Endothelial cell of umbilical vein (primary cell): ENCODE results near the gene FAM3C. TPM values are rescaled to one million over a fixed set of nuclear protein-coding genes. Genes with fewer than 3 reads are reported as not detected.

Source experiments
- BruUV-seq: library from RNA; stranded (reverse); fragments of 400-500 nt; replicated peaks from 2 replicates; lab custom pipeline; 2021; lab: Mats Ljungman, UMichigan
- CTCF ChIA-PET: fragments of 300-600, 350-600 bp; sonication (Branson Sonifier 250); formaldehyde crosslinking; loops from one replicate; lab custom pipeline; 2021; ENCODE audit warnings: antibody characterized with exemption, inconsistent platforms; lab: Charles Lee
- POLR2A ChIA-PET: fragments of 300-600, 350-600 bp; sonication (Branson Sonifier 250); formaldehyde crosslinking; loops from one replicate; lab custom pipeline; 2021; ENCODE audit warnings: antibody characterized with exemption, inconsistent platforms; lab: Charles Lee
- DNase-seq: peaks from one replicate; pipeline ENCODE4 v3.0.0-alpha.2; 2011; ENCODE audit warnings: low read depth, low spot score
- FAIRE-seq: peaks from 2 replicates; lab custom pipeline; 2011; peaks lifted over from hg19 to GRCh38; lab: Jason Lieb, UNC
- H2AFZ ChIP-seq: 2 replicates; pipeline ENCODE4 v1.6.0; 2012; ENCODE audit warnings: low read depth, low read length, control low read depth, inconsistent platforms
- H3K27ac ChIP-seq: 2 replicates; pipeline ENCODE4 v1.5.1; 2011; ENCODE audit warnings: low read depth, mild to moderate bottlenecking, control low read depth, low read length, moderate library complexity; ENCODE audit not compliant: insufficient read depth
- H3K27me3 ChIP-seq, 2 experiments: 2 replicates each; pipeline versions ENCODE4 v1.6.0 to v1.6.1; 2011; ENCODE audit warnings: low read length in 2 of 2, mixed read lengths in 1 of 2; ENCODE audit not compliant: control insufficient read depth in 2 of 2, insufficient read depth in 2 of 2
- H3K36me3 ChIP-seq, 2 experiments: 2 replicates in 1 of 2; 3 replicates in 1 of 2; pipeline ENCODE4 v1.5.1; 2011; ENCODE audit warnings: low read length in 2 of 2, mild to moderate bottlenecking in 1 of 2, moderate library complexity in 1 of 2; ENCODE audit not compliant: control insufficient read depth in 2 of 2, insufficient read depth in 2 of 2; ENCODE audit errors: extremely low read depth in 1 of 2
- H3K4me1 ChIP-seq: 3 replicates; pipeline ENCODE4 v1.5.1; 2011; ENCODE audit warnings: mild to moderate bottlenecking, low read length; ENCODE audit not compliant: control insufficient read depth, insufficient read depth; ENCODE audit errors: extremely low read depth
- H3K4me2 ChIP-seq: 2 replicates; pipeline ENCODE4 v1.6.1; 2011; ENCODE audit warnings: low read length, control low read depth, mixed read lengths; ENCODE audit not compliant: insufficient read depth
- H3K4me3 ChIP-seq, 3 experiments: fragments of 200-600 bp in 1 of 3; sonication (generic), shearing (Covaris generic) in 1 of 3; replicated peaks in 1 of 3; 2 replicates each; pipeline ENCODE4 v1.5.1; 2011 to 2016; ENCODE audit warnings: control low read depth in 3 of 3, low read length in 3 of 3, mild to moderate bottlenecking in 2 of 3, inconsistent platforms in 1 of 3, low read depth in 1 of 3, moderate library complexity in 1 of 3; ENCODE audit not compliant: insufficient read depth in 1 of 3
- H3K79me2 ChIP-seq: 2 replicates; pipeline ENCODE4 v1.6.0; 2012; ENCODE audit warnings: low read length, inconsistent platforms; ENCODE audit not compliant: control insufficient read depth, insufficient read depth
- H3K9ac ChIP-seq: replicated peaks from 2 replicates; pipeline ENCODE3; 2011; ENCODE audit warnings: low read length, control low read depth; ENCODE audit not compliant: insufficient read depth; ENCODE audit errors: extremely low read depth
- H3K9me1 ChIP-seq: replicated peaks from 3 replicates; pipeline ENCODE4 v1.6.0; 2011; ENCODE audit warnings: mild to moderate bottlenecking, low read length; ENCODE audit not compliant: control insufficient read depth, insufficient read depth; ENCODE audit errors: extremely low read depth
- H3K9me3 ChIP-seq: replicated peaks from 2 replicates; pipeline ENCODE4 v1.5.1; 2012; ENCODE audit warnings: low read length, inconsistent platforms; ENCODE audit not compliant: control insufficient read depth, insufficient read depth
- H4K20me1 ChIP-seq: replicated peaks from 2 replicates; pipeline ENCODE3; 2011; ENCODE audit warnings: mild to moderate bottlenecking, low read length; ENCODE audit not compliant: control insufficient read depth, insufficient read depth; ENCODE audit errors: extremely low read depth
- CTCF ChIP-seq, 2 donors: IDR thresholded peaks; 1 replicate in 1 of 2; 2 replicates in 1 of 2; pipeline ENCODE4 v1.5.1; 2011; ENCODE audit warnings: low read length in 2 of 2, mild to moderate bottlenecking in 2 of 2, moderate library complexity in 2 of 2, control low read depth in 1 of 2, inconsistent platforms in 1 of 2, low read depth in 1 of 2; ENCODE audit not compliant: insufficient read depth in 1 of 2; ENCODE audit errors: extremely low read depth in 1 of 2
- EZH2 ChIP-seq: IDR thresholded peaks from 2 replicates; pipeline ENCODE4 v1.6.1; 2012; ENCODE audit warnings: borderline replicate concordance, low read depth, mild to moderate bottlenecking, moderate library complexity, low read length, inconsistent platforms; ENCODE audit not compliant: severe bottlenecking
- GATA2 ChIP-seq: IDR thresholded peaks from 2 replicates; pipeline ENCODE4 v1.7.0; 2011; ENCODE audit warnings: low read depth, mild to moderate bottlenecking, moderate library complexity, mixed read lengths, low read length; ENCODE audit not compliant: insufficient read length, insufficient read depth
- JUN ChIP-seq: IDR thresholded peaks from 2 replicates; pipeline ENCODE4 v1.6.1; 2011; ENCODE audit warnings: borderline replicate concordance, low read depth; ENCODE audit not compliant: insufficient read length, insufficient read depth
- MYC ChIP-seq: IDR thresholded peaks from one replicate; pipeline ENCODE4 v1.6.1; 2011; ENCODE audit warnings: mild to moderate bottlenecking, low read depth, low read length
- POLR2AphosphoS5 ChIP-seq: IDR thresholded peaks from 2 replicates; pipeline ENCODE4 v1.6.1; 2012; ENCODE audit warnings: low read depth, mild to moderate bottlenecking, control low read depth, low read length, moderate library complexity; ENCODE audit not compliant: insufficient read depth
- dilution Hi-C: fragments of 300-500 bp; cut with MboI; formaldehyde crosslinking; loops from one replicate; pipeline ENCODE4 v1.15.0; 2019; ENCODE audit warnings: low sequenced_read_pairs; ENCODE audit not compliant: extremely low pct_ligation_motif_present
- intact Hi-C: fragments of 100-400 bp; cut with micrococcal nuclease; formaldehyde crosslinking; loops from one replicate; pipeline ENCODE4 v1.10.0; 2022
- polyA plus RNA-seq, 4 experiments: library from polyadenylated mRNA; depleted of rRNA in 3 of 4; stranded (reverse) in 3 of 4; unstranded in 1 of 4; fragments of >200 nt; gene quantifications; 2 replicates each; pipeline versions ENCODE4 v1.2.1 to v1.2.3, GENCODE V29; 2011 to 2012; ENCODE audit warnings: missing spikeins in 1 of 4
- total RNA-seq: library from RNA; stranded (reverse); gene quantifications from 2 replicates; pipeline ENCODE4 v1.2.3, GENCODE V29; 2021

The FAM3C gene
- total and polyA plus RNA-seq, 2 donors (not counting 3 experiments of a cell fraction or from before 2014, with no cell fraction given): 20.2 to 50.0 TPM

GRCh38 chr7:121436688-121437087, 40.6 kb upstream of the FAM3C start:
- peaks cover 10% of the 10 kb centered on the region for H3K4me1 ChIP-seq
- H3K4me2 ChIP-seq: no peak overlapping the region
- no peaks in the 10 kb centered on the region for H4K20me1 ChIP-seq
- no peaks in the 10 kb centered on the region for H3K27me3 ChIP-seq
- no peaks in the 10 kb centered on the region for H3K36me3 ChIP-seq
- POLR2A ChIA-PET: no interaction called here
- FAIRE-seq (no peak), DNase-seq (no peak)
- dilution Hi-C loops: no loop called here
- no peak overlapping the region for H3K27ac ChIP-seq
- H3K9me3 ChIP-seq: no peaks in the 10 kb centered on the region
- no peak overlapping the region for H3K4me3 ChIP-seq
- H3K9me1 ChIP-seq: no peaks in the 10 kb centered on the region
- BruUV-seq: no TSS peak
- TF ChIP-seq EZH2: no peak
- no peak for TF ChIP-seq GATA2
- no peak for TF ChIP-seq JUN
- TF ChIP-seq CTCF (IDR thresholded peaks at IDR 0.05; ENCODE audit: extremely low read depth in 1 of 2, insufficient read depth in 1 of 2, low read depth in 1 of 2, low read length in 2 of 2): no peak
- TF ChIP-seq POLR2AphosphoS5: no peak
- no peak for TF ChIP-seq MYC
- H2AFZ ChIP-seq: no peak overlapping the region
- no peak overlapping the region for H3K9ac ChIP-seq
- CTCF ChIA-PET: interaction anchor here (1.4 kb wide), 1 partner anchor 8 kb away, joined by 3 read pairs; no protein-coding TSS in a partner anchor
- intact Hi-C loops: loop anchor here (2.0 kb wide), 1 partner anchor 64 kb away; no protein-coding TSS in a partner anchor
- H3K79me2 ChIP-seq: no peaks in the 10 kb centered on the region
